GM23338 (cell line): ENCODE data around the gene GRIA1. TPM values are rescaled to one million over a fixed set of nuclear protein-coding genes. Genes with fewer than 3 reads are reported as not detected.

Experiments used
- ATAC-seq: fragments of 200-7000 bp; cut with Tn5 transposase; 3 replicates; pipeline ENCODE4 v1.9.1; 2020
- DNase-seq: peaks from one replicate; pipeline ENCODE4 v3.0.0-alpha.2; 2015; ENCODE audit warnings: low spot score
- H2AFZ ChIP-seq: fragments of 200-600 bp; sonication (generic); 2 replicates; pipeline ENCODE4 v1.8.0; 2016; ENCODE audit warnings: antibody characterized with exemption, mild to moderate bottlenecking, moderate library complexity
- H3F3A ChIP-seq: fragments of 200-600 bp; sonication (generic); replicated peaks from 2 replicates; pipeline ENCODE4 v1.8.0; 2017; ENCODE audit warnings: antibody characterized with exemption, mixed run types, low read depth
- H3K27ac ChIP-seq: fragments of 200-600 bp; sonication (generic); 2 replicates; pipeline ENCODE4 v1.6.1; 2016; ENCODE audit warnings: low read depth
- H3K27me3 ChIP-seq: fragments of 200-600 bp; sonication (generic); 2 replicates; pipeline ENCODE4 v1.8.0; 2016; ENCODE audit warnings: mild to moderate bottlenecking, mixed run types, moderate library complexity; ENCODE audit not compliant: insufficient read depth
- H3K36me3 ChIP-seq: fragments of 200-600 bp; sonication (generic); 2 replicates; pipeline ENCODE4 v1.8.0; 2016; ENCODE audit warnings: mild to moderate bottlenecking; ENCODE audit not compliant: insufficient read depth
- H3K4me1 ChIP-seq: fragments of 200-600 bp; sonication (generic); 2 replicates; pipeline ENCODE4 v1.8.0; 2016; ENCODE audit warnings: mild to moderate bottlenecking, moderate library complexity; ENCODE audit not compliant: insufficient read depth
- H3K4me2 ChIP-seq: fragments of 200-600 bp; sonication (generic); 2 replicates; pipeline ENCODE4 v1.7.1; 2017; ENCODE audit warnings: mixed run types
- H3K4me3 ChIP-seq: fragments of 200-600 bp; sonication (generic); 2 replicates; pipeline ENCODE4 v1.6.1; 2016; ENCODE audit warnings: mixed run types
- H3K79me2 ChIP-seq: fragments of 200-600 bp; sonication (generic); replicated peaks from 2 replicates; pipeline ENCODE4 v1.8.0; 2017; ENCODE audit warnings: mild to moderate bottlenecking; ENCODE audit not compliant: insufficient read depth
- H3K9me2 ChIP-seq: fragments of 200-600 bp; sonication (generic); 2 replicates; pipeline ENCODE4 v1.8.0; 2017; ENCODE audit not compliant: insufficient read depth
- H4K20me1 ChIP-seq: fragments of 200-600 bp; sonication (generic); replicated peaks from 2 replicates; pipeline ENCODE4 v1.8.0; 2017; ENCODE audit warnings: mild to moderate bottlenecking; ENCODE audit not compliant: insufficient read depth
- H3K27ac Mint-ChIP-seq: 2 replicates; pipeline ENCODE4 v1.8.0; 2020; ENCODE audit warnings: inconsistent platforms, mild to moderate bottlenecking, moderate library complexity, mixed read lengths
- H3K27me3 Mint-ChIP-seq: 3 replicates; pipeline ENCODE4 v1.8.0; 2022; ENCODE audit warnings: low read depth, mild to moderate bottlenecking, moderate library complexity, mixed read lengths, inconsistent platforms; ENCODE audit not compliant: insufficient read depth, poor library complexity
- H3K36me3 Mint-ChIP-seq: 3 replicates; pipeline ENCODE4 v1.8.0; 2021; ENCODE audit warnings: low read depth, mild to moderate bottlenecking, inconsistent platforms, moderate library complexity, mixed read lengths
- H3K4me1 Mint-ChIP-seq: 3 replicates; pipeline ENCODE4 v1.8.0; 2020; ENCODE audit warnings: mild to moderate bottlenecking, inconsistent platforms, mixed read lengths
- H3K4me3 Mint-ChIP-seq: 3 replicates; pipeline ENCODE4 v1.8.0; 2021; ENCODE audit warnings: moderate library complexity, mild to moderate bottlenecking, inconsistent platforms, mixed read lengths
- H3K9me3 Mint-ChIP-seq: 3 replicates; pipeline ENCODE4 v1.8.0; 2020; ENCODE audit warnings: moderate library complexity, mild to moderate bottlenecking, inconsistent platforms, mixed read lengths
- CREB1 ChIP-seq: fragments of 250-450 bp; sonication (Bioruptor Pico); IDR thresholded peaks from 2 replicates; pipeline ENCODE4 v1.5.0; 2020; ENCODE audit warnings: low read depth, mild to moderate bottlenecking, moderate library complexity
- EZH2 ChIP-seq: fragments of 200-600 bp; sonication (generic); IDR thresholded peaks from one replicate; pipeline ENCODE4 v1.8.0; 2017; ENCODE audit warnings: antibody characterized with exemption, mild to moderate bottlenecking, low read depth; ENCODE audit not compliant: unreplicated experiment
- EZH2phosphoT487 ChIP-seq: fragments of 200-600 bp; sonication (generic); IDR thresholded peaks from one replicate; pipeline ENCODE4 v1.8.1; 2018; ENCODE audit warnings: antibody characterized with exemption; ENCODE audit not compliant: unreplicated experiment
- JUNB ChIP-seq: IDR thresholded peaks from one replicate; pipeline ENCODE4 v1.6.1; 2016; ENCODE audit warnings: antibody characterized with exemption; ENCODE audit not compliant: unreplicated experiment
- NANOG ChIP-seq: IDR thresholded peaks from 2 replicates; pipeline ENCODE4 v1.6.1; 2016; ENCODE audit warnings: antibody characterized with exemption, borderline replicate concordance
- POLR2AphosphoS5 ChIP-seq: IDR thresholded peaks from 2 replicates; pipeline ENCODE4 v1.6.1; 2016; ENCODE audit warnings: antibody characterized with exemption, low read depth
- STAT1 ChIP-seq: IDR thresholded peaks from one replicate; pipeline ENCODE4 v1.6.1; 2016; ENCODE audit warnings: antibody characterized with exemption; ENCODE audit not compliant: unreplicated experiment
- ZNF114 ChIP-seq: fragments of 250-450 bp; sonication (Bioruptor Pico); IDR thresholded peaks from 2 replicates; pipeline ENCODE4 v1.5.0; 2020; ENCODE audit warnings: mild to moderate bottlenecking, moderate library complexity
- ZNF331 ChIP-seq: fragments of 250-450 bp; sonication (Bioruptor Pico); IDR thresholded peaks from 2 replicates; pipeline ENCODE4 v1.5.0; 2020; ENCODE audit warnings: low read depth, mild to moderate bottlenecking, moderate library complexity
- polyA plus RNA-seq: library from polyadenylated mRNA; unstranded; fragments of >200 nt; fragmentation: Nextera tagmentation; extraction: Ambion mirVana; gene quantifications from 2 replicates; pipeline ENCODE4 v1.2.1, GENCODE V29; 2016
- total RNA-seq: library from RNA; depleted of rRNA; stranded (reverse); fragments of >200 nt; shearing (Covaris generic); gene quantifications from 2 replicates; pipeline ENCODE4 v1.2.3, GENCODE V29; 2014
- TF ChIP-seq, protein P1 (sequence below): IDR thresholded peaks from one replicate; pipeline ENCODE4 v1.6.1; 2018; ENCODE audit warnings: antibody characterized with exemption; ENCODE audit not compliant: unreplicated experiment
- TF ChIP-seq, protein P2 (sequence below), 2 experiments: fragments of 200-600 bp in 1 of 2; sonication (generic) in 1 of 2; conservative IDR thresholded peaks; 2 replicates each; pipeline versions ENCODE4 v1.5.1 to v1.6.1; 2016 to 2017; ENCODE audit warnings: antibody characterized with exemption in 2 of 2, low read depth in 2 of 2, mild to moderate bottlenecking in 2 of 2, moderate library complexity in 1 of 2
- TF ChIP-seq, protein P3 (sequence below): IDR thresholded peaks from 2 replicates; pipeline ENCODE4 v1.6.1; 2016; ENCODE audit warnings: antibody characterized with exemption
- TF ChIP-seq, protein P4 (sequence below): fragments of 250-450 bp; sonication (Bioruptor Pico); IDR thresholded peaks from 2 replicates; pipeline ENCODE4 v1.5.0; 2020; ENCODE audit warnings: mild to moderate bottlenecking, moderate library complexity

Gene GRIA1
- total and polyA plus RNA-seq, 2 experiments from 2014 or later: 1.0 to 1.7 TPM

DNA sequence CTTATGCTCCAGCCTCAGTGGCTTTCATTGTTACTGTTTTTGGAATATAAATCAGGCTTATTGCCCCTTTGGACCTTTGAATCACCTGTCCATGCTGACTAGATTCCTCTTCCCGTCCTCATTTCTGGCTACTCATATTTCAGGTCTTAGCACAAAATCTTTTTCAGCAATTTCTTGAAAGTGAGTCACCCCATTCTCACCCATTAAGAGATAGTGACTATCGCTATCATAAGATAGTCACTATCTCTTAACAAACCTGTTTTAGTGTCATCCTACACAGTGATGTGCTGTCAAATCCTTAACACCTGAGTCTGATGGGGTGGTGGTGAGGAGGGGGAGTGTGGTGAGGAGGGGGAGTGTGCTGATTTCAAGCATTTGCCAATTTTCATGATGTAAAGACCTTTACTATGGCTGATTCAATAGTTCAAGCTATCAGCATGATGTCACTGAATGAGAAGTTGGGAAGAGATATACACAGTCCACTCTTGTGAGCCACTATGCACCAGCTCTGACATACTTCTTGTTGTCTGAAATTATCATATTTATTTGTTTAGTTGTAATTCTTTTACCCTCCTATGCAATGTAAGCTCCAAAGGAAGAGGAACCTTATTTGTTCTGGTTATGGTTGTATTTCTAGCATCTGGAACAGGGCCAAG is 95.3 kb downstream of the GRIA1 start:
- no peaks in the 10 kb centered on the region for H3K27me3 ChIP-seq
- TF ChIP-seq EZH2phosphoT487 (no peak), EZH2 (no peak), ZNF331 (CRISPR knock-in tag) (no peak), NANOG (no peak), JUNB (no peak), POLR2AphosphoS5 (no peak), CREB1 (CRISPR knock-in tag) (no peak), STAT1 (no peak), ZNF114 (CRISPR knock-in tag) (no peak)
- TF ChIP-seq, protein P1, sequence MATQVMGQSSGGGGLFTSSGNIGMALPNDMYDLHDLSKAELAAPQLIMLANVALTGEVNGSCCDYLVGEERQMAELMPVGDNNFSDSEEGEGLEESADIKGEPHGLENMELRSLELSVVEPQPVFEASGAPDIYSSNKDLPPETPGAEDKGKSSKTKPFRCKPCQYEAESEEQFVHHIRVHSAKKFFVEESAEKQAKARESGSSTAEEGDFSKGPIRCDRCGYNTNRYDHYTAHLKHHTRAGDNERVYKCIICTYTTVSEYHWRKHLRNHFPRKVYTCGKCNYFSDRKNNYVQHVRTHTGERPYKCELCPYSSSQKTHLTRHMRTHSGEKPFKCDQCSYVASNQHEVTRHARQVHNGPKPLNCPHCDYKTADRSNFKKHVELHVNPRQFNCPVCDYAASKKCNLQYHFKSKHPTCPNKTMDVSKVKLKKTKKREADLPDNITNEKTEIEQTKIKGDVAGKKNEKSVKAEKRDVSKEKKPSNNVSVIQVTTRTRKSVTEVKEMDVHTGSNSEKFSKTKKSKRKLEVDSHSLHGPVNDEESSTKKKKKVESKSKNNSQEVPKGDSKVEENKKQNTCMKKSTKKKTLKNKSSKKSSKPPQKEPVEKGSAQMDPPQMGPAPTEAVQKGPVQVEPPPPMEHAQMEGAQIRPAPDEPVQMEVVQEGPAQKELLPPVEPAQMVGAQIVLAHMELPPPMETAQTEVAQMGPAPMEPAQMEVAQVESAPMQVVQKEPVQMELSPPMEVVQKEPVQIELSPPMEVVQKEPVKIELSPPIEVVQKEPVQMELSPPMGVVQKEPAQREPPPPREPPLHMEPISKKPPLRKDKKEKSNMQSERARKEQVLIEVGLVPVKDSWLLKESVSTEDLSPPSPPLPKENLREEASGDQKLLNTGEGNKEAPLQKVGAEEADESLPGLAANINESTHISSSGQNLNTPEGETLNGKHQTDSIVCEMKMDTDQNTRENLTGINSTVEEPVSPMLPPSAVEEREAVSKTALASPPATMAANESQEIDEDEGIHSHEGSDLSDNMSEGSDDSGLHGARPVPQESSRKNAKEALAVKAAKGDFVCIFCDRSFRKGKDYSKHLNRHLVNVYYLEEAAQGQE: no peak
- TF ChIP-seq, protein P2, sequence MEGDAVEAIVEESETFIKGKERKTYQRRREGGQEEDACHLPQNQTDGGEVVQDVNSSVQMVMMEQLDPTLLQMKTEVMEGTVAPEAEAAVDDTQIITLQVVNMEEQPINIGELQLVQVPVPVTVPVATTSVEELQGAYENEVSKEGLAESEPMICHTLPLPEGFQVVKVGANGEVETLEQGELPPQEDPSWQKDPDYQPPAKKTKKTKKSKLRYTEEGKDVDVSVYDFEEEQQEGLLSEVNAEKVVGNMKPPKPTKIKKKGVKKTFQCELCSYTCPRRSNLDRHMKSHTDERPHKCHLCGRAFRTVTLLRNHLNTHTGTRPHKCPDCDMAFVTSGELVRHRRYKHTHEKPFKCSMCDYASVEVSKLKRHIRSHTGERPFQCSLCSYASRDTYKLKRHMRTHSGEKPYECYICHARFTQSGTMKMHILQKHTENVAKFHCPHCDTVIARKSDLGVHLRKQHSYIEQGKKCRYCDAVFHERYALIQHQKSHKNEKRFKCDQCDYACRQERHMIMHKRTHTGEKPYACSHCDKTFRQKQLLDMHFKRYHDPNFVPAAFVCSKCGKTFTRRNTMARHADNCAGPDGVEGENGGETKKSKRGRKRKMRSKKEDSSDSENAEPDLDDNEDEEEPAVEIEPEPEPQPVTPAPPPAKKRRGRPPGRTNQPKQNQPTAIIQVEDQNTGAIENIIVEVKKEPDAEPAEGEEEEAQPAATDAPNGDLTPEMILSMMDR (conservative IDR thresholded peaks at IDR 0.05; ENCODE audit: low read depth in 2 of 2): no peak
- TF ChIP-seq, protein P3, sequence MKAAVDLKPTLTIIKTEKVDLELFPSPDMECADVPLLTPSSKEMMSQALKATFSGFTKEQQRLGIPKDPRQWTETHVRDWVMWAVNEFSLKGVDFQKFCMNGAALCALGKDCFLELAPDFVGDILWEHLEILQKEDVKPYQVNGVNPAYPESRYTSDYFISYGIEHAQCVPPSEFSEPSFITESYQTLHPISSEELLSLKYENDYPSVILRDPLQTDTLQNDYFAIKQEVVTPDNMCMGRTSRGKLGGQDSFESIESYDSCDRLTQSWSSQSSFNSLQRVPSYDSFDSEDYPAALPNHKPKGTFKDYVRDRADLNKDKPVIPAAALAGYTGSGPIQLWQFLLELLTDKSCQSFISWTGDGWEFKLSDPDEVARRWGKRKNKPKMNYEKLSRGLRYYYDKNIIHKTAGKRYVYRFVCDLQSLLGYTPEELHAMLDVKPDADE: no peak
- TF ChIP-seq, protein P4, sequence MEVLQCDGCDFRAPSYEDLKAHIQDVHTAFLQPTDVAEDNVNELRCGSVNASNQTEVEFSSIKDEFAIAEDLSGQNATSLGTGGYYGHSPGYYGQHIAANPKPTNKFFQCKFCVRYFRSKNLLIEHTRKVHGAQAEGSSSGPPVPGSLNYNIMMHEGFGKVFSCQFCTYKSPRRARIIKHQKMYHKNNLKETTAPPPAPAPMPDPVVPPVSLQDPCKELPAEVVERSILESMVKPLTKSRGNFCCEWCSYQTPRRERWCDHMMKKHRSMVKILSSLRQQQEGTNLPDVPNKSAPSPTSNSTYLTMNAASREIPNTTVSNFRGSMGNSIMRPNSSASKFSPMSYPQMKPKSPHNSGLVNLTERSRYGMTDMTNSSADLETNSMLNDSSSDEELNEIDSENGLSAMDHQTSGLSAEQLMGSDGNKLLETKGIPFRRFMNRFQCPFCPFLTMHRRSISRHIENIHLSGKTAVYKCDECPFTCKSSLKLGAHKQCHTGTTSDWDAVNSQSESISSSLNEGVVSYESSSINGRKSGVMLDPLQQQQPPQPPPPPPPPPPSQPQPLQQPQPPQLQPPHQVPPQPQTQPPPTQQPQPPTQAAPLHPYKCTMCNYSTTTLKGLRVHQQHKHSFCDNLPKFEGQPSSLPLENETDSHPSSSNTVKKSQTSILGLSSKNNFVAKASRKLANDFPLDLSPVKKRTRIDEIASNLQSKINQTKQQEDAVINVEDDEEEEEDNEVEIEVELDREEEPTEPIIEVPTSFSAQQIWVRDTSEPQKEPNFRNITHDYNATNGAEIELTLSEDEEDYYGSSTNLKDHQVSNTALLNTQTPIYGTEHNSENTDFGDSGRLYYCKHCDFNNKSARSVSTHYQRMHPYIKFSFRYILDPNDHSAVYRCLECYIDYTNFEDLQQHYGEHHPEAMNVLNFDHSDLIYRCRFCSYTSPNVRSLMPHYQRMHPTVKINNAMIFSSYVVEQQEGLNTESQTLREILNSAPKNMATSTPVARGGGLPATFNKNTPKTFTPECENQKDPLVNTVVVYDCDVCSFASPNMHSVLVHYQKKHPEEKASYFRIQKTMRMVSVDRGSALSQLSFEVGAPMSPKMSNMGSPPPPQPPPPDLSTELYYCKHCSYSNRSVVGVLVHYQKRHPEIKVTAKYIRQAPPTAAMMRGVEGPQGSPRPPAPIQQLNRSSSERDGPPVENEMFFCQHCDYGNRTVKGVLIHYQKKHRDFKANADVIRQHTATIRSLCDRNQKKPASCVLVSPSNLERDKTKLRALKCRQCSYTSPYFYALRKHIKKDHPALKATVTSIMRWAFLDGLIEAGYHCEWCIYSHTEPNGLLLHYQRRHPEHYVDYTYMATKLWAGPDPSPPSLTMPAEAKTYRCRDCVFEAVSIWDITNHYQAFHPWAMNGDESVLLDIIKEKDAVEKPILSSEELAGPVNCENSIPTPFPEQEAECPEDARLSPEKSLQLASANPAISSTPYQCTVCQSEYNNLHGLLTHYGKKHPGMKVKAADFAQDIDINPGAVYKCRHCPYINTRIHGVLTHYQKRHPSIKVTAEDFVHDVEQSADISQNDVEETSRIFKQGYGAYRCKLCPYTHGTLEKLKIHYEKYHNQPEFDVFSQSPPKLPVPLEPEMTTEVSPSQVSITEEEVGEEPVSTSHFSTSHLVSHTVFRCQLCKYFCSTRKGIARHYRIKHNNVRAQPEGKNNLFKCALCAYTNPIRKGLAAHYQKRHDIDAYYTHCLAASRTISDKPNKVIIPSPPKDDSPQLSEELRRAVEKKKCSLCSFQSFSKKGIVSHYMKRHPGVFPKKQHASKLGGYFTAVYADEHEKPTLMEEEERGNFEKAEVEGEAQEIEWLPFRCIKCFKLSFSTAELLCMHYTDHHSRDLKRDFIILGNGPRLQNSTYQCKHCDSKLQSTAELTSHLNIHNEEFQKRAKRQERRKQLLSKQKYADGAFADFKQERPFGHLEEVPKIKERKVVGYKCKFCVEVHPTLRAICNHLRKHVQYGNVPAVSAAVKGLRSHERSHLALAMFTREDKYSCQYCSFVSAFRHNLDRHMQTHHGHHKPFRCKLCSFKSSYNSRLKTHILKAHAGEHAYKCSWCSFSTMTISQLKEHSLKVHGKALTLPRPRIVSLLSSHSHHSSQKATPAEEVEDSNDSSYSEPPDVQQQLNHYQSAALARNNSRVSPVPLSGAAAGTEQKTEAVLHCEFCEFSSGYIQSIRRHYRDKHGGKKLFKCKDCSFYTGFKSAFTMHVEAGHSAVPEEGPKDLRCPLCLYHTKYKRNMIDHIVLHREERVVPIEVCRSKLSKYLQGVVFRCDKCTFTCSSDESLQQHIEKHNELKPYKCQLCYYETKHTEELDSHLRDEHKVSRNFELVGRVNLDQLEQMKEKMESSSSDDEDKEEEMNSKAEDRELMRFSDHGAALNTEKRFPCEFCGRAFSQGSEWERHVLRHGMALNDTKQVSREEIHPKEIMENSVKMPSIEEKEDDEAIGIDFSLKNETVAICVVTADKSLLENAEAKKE (CRISPR knock-in tag): no peak
- no peaks in the 10 kb centered on the region for H3K4me1 Mint-ChIP-seq

More for the DNA sequence above, 95.3 kb downstream of the GRIA1 start:
- no peak for DNase-seq
- ATAC-seq: no peak
- Histone ChIP-seq H3K9me2 (0 out of 2 replicates have a peak, but pooled peaks cover 4% of the 10 kb centered on the region), H3K4me1 (no peaks in the 10 kb centered on the region), H4K20me1 (no peaks in the 10 kb centered on the region), H3F3A (no peaks in the 10 kb centered on the region), H3K4me2 (no peak overlapping the region), H3K4me3 (no peak overlapping the region), H2AFZ (no peak overlapping the region), H3K36me3 (no peaks in the 10 kb centered on the region), H3K27ac (no peak overlapping the region), H3K79me2 (no peaks in the 10 kb centered on the region)
- no peak overlapping the region for H3K4me3 Mint-ChIP-seq
- no peaks in the 10 kb centered on the region for H3K9me3 Mint-ChIP-seq
- no peaks in the 10 kb centered on the region for H3K27me3 Mint-ChIP-seq
- no peak overlapping the region for H3K27ac Mint-ChIP-seq
- H3K36me3 Mint-ChIP-seq: no peaks in the 10 kb centered on the region
